Osteocyte (in vitro differentiated cells): ENCODE measurements around the gene TRIM25. TPM values are rescaled to one million over a fixed set of nuclear protein-coding genes. Genes with fewer than 3 reads are reported as not detected.

Experiments used
- DNase-seq: peaks from one replicate; pipeline ENCODE4 v3.0.0; 2021; ENCODE audit warnings: mixed read lengths; ENCODE audit not compliant: unreplicated experiment; ENCODE audit errors: extremely low spot score
- H3K27ac Mint-ChIP-seq: one replicate; pipeline ENCODE4 v1.8.0; 2021; ENCODE audit warnings: mild to moderate bottlenecking, mixed read lengths; ENCODE audit not compliant: unreplicated experiment
- H3K27me3 Mint-ChIP-seq: one replicate; pipeline ENCODE4 v1.8.0; 2021; ENCODE audit warnings: mixed read lengths; ENCODE audit not compliant: unreplicated experiment
- H3K36me3 Mint-ChIP-seq: one replicate; pipeline ENCODE4 v1.8.0; 2021; ENCODE audit warnings: mixed read lengths; ENCODE audit not compliant: unreplicated experiment
- H3K4me1 Mint-ChIP-seq: one replicate; pipeline ENCODE4 v1.8.0; 2021; ENCODE audit warnings: mixed read lengths; ENCODE audit not compliant: unreplicated experiment
- H3K4me3 Mint-ChIP-seq: one replicate; pipeline ENCODE4 v1.8.0; 2021; ENCODE audit warnings: mild to moderate bottlenecking, moderate library complexity, mixed read lengths; ENCODE audit not compliant: unreplicated experiment
- H3K9me3 Mint-ChIP-seq: one replicate; pipeline ENCODE4 v1.8.0; 2021; ENCODE audit warnings: mixed read lengths; ENCODE audit not compliant: unreplicated experiment
- CTCF ChIP-seq: fragments of 200-600 bp; sonication (generic); IDR thresholded peaks from 2 replicates; pipeline ENCODE4 v1.5.0; 2021; ENCODE audit warnings: antibody characterized with exemption, mild to moderate bottlenecking, moderate library complexity
- total RNA-seq: library from RNA; stranded (reverse); gene quantifications from 2 replicates; pipeline ENCODE4 v1.2.1, GENCODE V29; 2021

TRIM25 gene
- total RNA-seq, 1 donor from 2014 or later: 28.1 TPM

GRCh38 chr17:56896217-56896967 is 17.5 kb downstream of the TRIM25 start:
- no peak for TF ChIP-seq CTCF
- Mint-ChIP-seq H3K27me3 (no peaks in the 10 kb centered on the region), H3K9me3 (no peaks in the 10 kb centered on the region), H3K27ac (no peak overlapping the region), H3K36me3 (peaks cover 50% of the 10 kb centered on the region), H3K4me1 (no peaks in the 10 kb centered on the region), H3K4me3 (no peak overlapping the region)
- no peak for DNase-seq

- Mint-ChIP-seq H3K9me3 (no peaks in the 10 kb centered on the region), H3K4me1 (no peaks in the 10 kb centered on the region), H3K27me3 (no peaks in the 10 kb centered on the region), H3K4me3 (no peak overlapping the region), H3K27ac (no peak overlapping the region), H3K36me3 (peaks cover 54% of the 10 kb centered on the region)
- no peak for DNase-seq
- TF ChIP-seq CTCF: no peak
These were observed 18.9 kb downstream of the TRIM25 start for GRCh38 chr17:56894859-56895455.

GRCh38 chr17:56893503-56893902 is 20.3 kb downstream of the TRIM25 start:
- Mint-ChIP-seq H3K9me3 (peaks cover 5% of the 10 kb centered on the region), H3K4me3 (no peak overlapping the region), H3K27me3 (no peaks in the 10 kb centered on the region), H3K36me3 (peaks cover 54% of the 10 kb centered on the region), H3K4me1 (no peaks in the 10 kb centered on the region), H3K27ac (no peak overlapping the region)
- no peak for DNase-seq
- no peak for TF ChIP-seq CTCF

- no peak overlapping the region for H3K4me3 Mint-ChIP-seq
- no peak for DNase-seq
- H3K36me3 Mint-ChIP-seq: peaks cover 52% of the 10 kb centered on the region
- peaks cover 8% of the 10 kb centered on the region for H3K9me3 Mint-ChIP-seq
- H3K27ac Mint-ChIP-seq: no peak overlapping the region
- no peaks in the 10 kb centered on the region for H3K4me1 Mint-ChIP-seq
- no peak for TF ChIP-seq CTCF
- H3K27me3 Mint-ChIP-seq: no peaks in the 10 kb centered on the region
These were observed 21.5 kb downstream of the TRIM25 start for GRCh38 chr17:56892333-56892732.

- H3K4me3 Mint-ChIP-seq: no peak overlapping the region
- peaks cover 8% of the 10 kb centered on the region for H3K9me3 Mint-ChIP-seq
- DNase-seq: no peak
- peak; percentile 11 for TF ChIP-seq CTCF
- peaks cover 57% of the 10 kb centered on the region for H3K36me3 Mint-ChIP-seq
- H3K27ac Mint-ChIP-seq: no peak overlapping the region
- no peaks in the 10 kb centered on the region for H3K27me3 Mint-ChIP-seq
- no peaks in the 10 kb centered on the region for H3K4me1 Mint-ChIP-seq
These were observed 22.1 kb downstream of the TRIM25 start for GRCh38 chr17:56891751-56892150.
